ENCODE measurements around the gene ZNF750. TPM values are rescaled to one million over a fixed set of nuclear protein-coding genes. Genes with fewer than 3 reads are reported as not detected.
A peak's percentile ranks its signal among the peaks of the same experiment; 100 is the strongest.
"Not testable (repeated sequence)": the region's sequence is repeated elsewhere in the genome, so short reads cannot be mapped to it uniquely, and the experiment has no call there.

ZNF750 gene
- total RNA-seq, 1 donor from 2014 or later = not detected

DNA sequence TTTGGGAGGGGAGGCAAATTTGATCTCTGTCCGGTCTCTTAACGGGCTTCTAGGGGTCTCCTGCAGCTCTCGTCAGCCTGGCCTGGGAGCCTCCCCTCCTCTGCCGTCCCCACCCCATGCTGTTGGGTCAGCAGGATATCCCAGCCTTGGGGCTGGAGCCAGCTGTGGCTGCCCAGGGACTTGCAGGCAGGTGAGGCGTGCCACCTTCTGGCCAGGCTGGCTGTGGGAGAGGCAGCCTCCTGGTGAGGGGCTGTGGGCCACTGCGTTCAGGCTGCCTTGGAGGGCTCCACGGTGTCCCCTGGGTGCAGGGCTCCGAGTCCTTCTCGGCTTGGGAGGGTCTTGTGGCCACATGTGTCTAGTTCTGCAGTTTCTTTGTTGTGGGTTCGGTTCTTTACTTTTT is 53.4 kb downstream of the ZNF750 start:
- DNase-seq (ENCODE audit: low spot score) = no peak
- intact Hi-C loops (cut with DNase I) = no loop called here

DNA sequence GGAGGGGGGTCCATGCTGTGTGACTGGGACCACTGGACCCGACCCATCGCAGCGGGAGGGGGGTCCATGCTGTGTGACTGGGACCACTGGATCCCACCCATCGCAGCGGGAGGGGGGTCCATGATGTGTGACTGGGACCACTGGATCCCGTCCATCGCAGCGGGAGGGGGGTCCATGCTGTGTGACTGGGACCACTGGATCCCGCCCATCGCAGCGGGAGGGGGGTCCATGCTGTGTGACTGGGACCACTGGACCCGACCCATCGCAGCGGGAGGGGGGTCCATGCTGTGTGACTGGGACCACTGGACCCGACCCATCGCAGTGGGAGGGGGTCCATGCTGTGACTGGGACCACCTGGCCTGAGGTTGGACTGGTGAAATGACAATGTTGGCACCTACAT is 54.2 kb downstream of the ZNF750 start:
- DNase-seq (ENCODE audit: low spot score); intact Hi-C loops (cut with DNase I): not testable (repeated sequence)

GRCh38 chr17:82783498-82783897 is 56.3 kb downstream of the ZNF750 start:
- no peak for DNase-seq (ENCODE audit: low spot score)
- intact Hi-C loops (cut with DNase I) = no loop called here

GRCh38 chr17:82782657-82783207 is 57.1 kb downstream of the ZNF750 start:
- intact Hi-C loops (cut with DNase I) = no loop called here
- no peak for DNase-seq (ENCODE audit: low spot score)

DNA sequence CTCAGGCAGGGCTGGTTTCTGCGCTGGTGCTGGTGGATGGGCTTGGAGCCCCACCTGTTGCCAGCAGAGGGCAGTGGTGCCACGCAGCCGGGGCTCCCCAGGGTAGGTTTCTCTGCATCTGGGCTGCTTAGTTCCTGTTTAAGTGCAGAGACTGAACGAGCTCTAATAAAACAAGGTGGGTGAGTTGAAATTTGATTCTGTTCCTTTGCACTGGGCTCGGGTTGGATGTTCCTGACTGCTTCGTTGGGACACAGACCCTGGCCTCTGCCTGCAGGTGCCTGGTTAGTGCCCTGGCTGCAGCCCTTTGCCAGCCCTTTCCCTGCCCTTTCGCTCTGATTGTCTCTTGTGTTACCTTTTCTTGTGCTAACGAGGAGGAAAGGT is 57.9 kb downstream of the ZNF750 start:
- intact Hi-C loops (cut with DNase I) = loop anchor here (1.0 kb wide), 1 partner anchor 133 kb away; no protein-coding TSS in a partner anchor
- DNase-seq (ENCODE audit: low spot score) = peak; percentile 92

- no peak for DNase-seq (ENCODE audit: low spot score)
- intact Hi-C loops (cut with DNase I) = loop anchor here (1.0 kb wide), 1 partner anchor 134 kb away; no protein-coding TSS in a partner anchor
These were observed 58.6 kb downstream of the ZNF750 start for GRCh38 chr17:82780971-82781893.

GRCh38 chr17:82780195-82780594 is 59.6 kb downstream of the ZNF750 start:
- intact Hi-C loops (cut with DNase I) = no loop called here
- no peak for DNase-seq (ENCODE audit: low spot score)

- DNase-seq (ENCODE audit: low spot score) = no peak
- intact Hi-C loops (cut with DNase I) = loop anchor here (2.0 to 5.0 kb wide), 2 partner anchors 183 to 427 kb away; no protein-coding TSS in a partner anchor
These were observed 60.3 kb downstream of the ZNF750 start for GRCh38 chr17:82779541-82779940.

Other genes starting within 250 kb of the ZNF750 start
- gene WDR45B, start 191.6 kb downstream of the ZNF750 start, total RNA-seq = 45.4 TPM
- gene RAB40B, start 141.3 kb downstream of the ZNF750 start, total RNA-seq = 31.9 TPM
- gene FN3KRP, start 123.3 kb downstream of the ZNF750 start, total RNA-seq = 16.2 TPM
- gene FN3K, start 104.4 kb downstream of the ZNF750 start, total RNA-seq = 82.4 TPM
- gene TBCD, start 88.0 kb downstream of the ZNF750 start, total RNA-seq = 67.3 TPM
- gene METRNL, start 239.6 kb upstream of the ZNF750 start, total RNA-seq = 104 TPM

Data from cardiac septum (tissue), 1 donor.